Breast epithelium (tissue), 3 donors: Measurements from ENCODE around the gene GPC6.

ENCODE experiments used
- CTCF ChIP-seq, 3 donors: fragments of 450-650 bp; IDR thresholded peaks; one replicate each; pipeline ENCODE4 v1.5.1; 2016 to 2017; ENCODE audit warnings: antibody characterized with exemption in 3 of 3, mild to moderate bottlenecking in 3 of 3, moderate library complexity in 3 of 3
- POLR2A ChIP-seq: fragments of 450-650 bp; IDR thresholded peaks from one replicate; pipeline ENCODE4 v1.6.1; 2016; ENCODE audit warnings: antibody characterized with exemption, mild to moderate bottlenecking, moderate library complexity
- POLR2AphosphoS5 ChIP-seq, 3 donors: sonication (generic); formaldehyde crosslinking; IDR thresholded peaks; one replicate each; pipeline ENCODE4 v1.6.1; 2017; ENCODE audit warnings: antibody characterized with exemption in 3 of 3

- no peak for TF ChIP-seq CTCF (IDR thresholded peaks at IDR 0.05)
- no peak for TF ChIP-seq POLR2A
- no peak for TF ChIP-seq POLR2AphosphoS5 (IDR thresholded peaks at IDR 0.05)
Observed at GRCh38 chr13:93450191-93450621, 223.6 kb downstream of the GPC6 start.
